Prostate gland (tissue), 2 donors: ENCODE data around the gene CYP19A1. TPM values are rescaled to one million over a fixed set of nuclear protein-coding genes. Genes with fewer than 3 reads are reported as not detected.
A peak's percentile ranks its signal among the peaks of the same experiment; 100 is the strongest.

Source experiments
- DNase-seq: peaks from one replicate; pipeline ENCODE4 v3.0.0-alpha.2; 2019; ENCODE audit warnings: low spot score
- H3K27ac ChIP-seq, 2 donors: fragments of 200-600 bp; sonication (generic); 2 replicates each; pipeline ENCODE4 v1.5.1; 2017 to 2019
- H3K27me3 ChIP-seq: fragments of 200-600 bp; sonication (generic); replicated peaks from 2 replicates; pipeline ENCODE4 v1.5.1; 2019; ENCODE audit not compliant: insufficient read depth
- H3K36me3 ChIP-seq, 2 donors: fragments of 200-600 bp; sonication (generic); 1 replicate in 1 of 2; 2 replicates in 1 of 2; pipeline versions ENCODE4 v1.5.1 to v1.8.1; 2017 to 2019
- H3K4me1 ChIP-seq: fragments of 200-600 bp; sonication (generic); replicated peaks from 2 replicates; pipeline ENCODE4 v1.5.1; 2019
- H3K4me3 ChIP-seq, 2 donors: fragments of 200-600 bp; sonication (generic); 2 replicates each; pipeline ENCODE4 v1.5.1; 2017 to 2019
- H3K9me3 ChIP-seq: fragments of 200-600 bp; sonication (generic); 2 replicates; pipeline ENCODE4 v1.5.1; 2017
- CTCF ChIP-seq, 4 experiments: fragments of 200-600 bp in 2 of 4; fragments of 450-650 bp in 2 of 4; sonication (generic) in 2 of 4; IDR thresholded peaks; 1 replicate in 3 of 4; 2 replicates in 1 of 4; pipeline ENCODE4 v1.5.1; 2016 to 2019; ENCODE audit warnings: antibody characterized with exemption in 4 of 4, mild to moderate bottlenecking in 2 of 4, moderate library complexity in 2 of 4
- POLR2A ChIP-seq: fragments of 450-650 bp; IDR thresholded peaks from one replicate; pipeline ENCODE4 v1.6.1; 2016; ENCODE audit warnings: antibody characterized with exemption, mild to moderate bottlenecking
- POLR2AphosphoS5 ChIP-seq: sonication (generic); formaldehyde crosslinking; IDR thresholded peaks from one replicate; pipeline ENCODE4 v1.6.1; 2017; ENCODE audit warnings: antibody characterized with exemption
- WGBS: methylation state at CpG from one replicate; pipeline ENCODE4 v1.1.5; 2018; 5-methylcytosine and 5-hydroxymethylcytosine counted together
- intact Hi-C: fragments of 100-400 bp; cut with DNase I; formaldehyde crosslinking; loops from one replicate; pipeline ENCODE4 v1.14.2; 2022
- total RNA-seq, 2 donors: library from RNA; depleted of rRNA; stranded (reverse); fragments of >200 nt; gene quantifications; one replicate each; pipeline ENCODE4 v1.1.0, GENCODE V29; 2016

CYP19A1 gene
- total RNA-seq, 2 donors from 2014 or later = 4.4 TPM; not detected in 1

GRCh38 chr15:51281368-51281967 is 56.9 kb downstream of the CYP19A1 start:
- 69% methylated on average over 4 of the region's 4 CpGs for WGBS
- H3K36me3 ChIP-seq = no peaks in the 10 kb centered on the region
- no peaks in the 10 kb centered on the region for H3K9me3 ChIP-seq
- no peak overlapping the region for H3K27ac ChIP-seq
- H3K27me3 ChIP-seq = no peaks in the 10 kb centered on the region
- DNase-seq = peak; percentile 15
- intact Hi-C loops = no loop called here
- no peaks in the 10 kb centered on the region for H3K4me1 ChIP-seq
- TF ChIP-seq POLR2A (no peak), CTCF (IDR thresholded peaks at IDR 0.05) (peak in 3 of 4 experiments; percentile 33 to 52 (median 50))
- no peak overlapping the region for H3K4me3 ChIP-seq

- WGBS = 73% methylated on average over 3 of the region's 4 CpGs
- no peaks in the 10 kb centered on the region for H3K4me1 ChIP-seq
- H3K36me3 ChIP-seq = no peaks in the 10 kb centered on the region
- intact Hi-C loops = no loop called here
- no peak for TF ChIP-seq POLR2A
- no peak for TF ChIP-seq POLR2AphosphoS5
- TF ChIP-seq CTCF (IDR thresholded peaks at IDR 0.05) = no peak
- no peaks in the 10 kb centered on the region for H3K27me3 ChIP-seq
- no peak for DNase-seq
- no peaks in the 10 kb centered on the region for H3K9me3 ChIP-seq
- no peak overlapping the region for H3K27ac ChIP-seq
- no peak overlapping the region for H3K4me3 ChIP-seq
Observed at GRCh38 chr15:51280838-51281237, 57.6 kb downstream of the CYP19A1 start.

DNA sequence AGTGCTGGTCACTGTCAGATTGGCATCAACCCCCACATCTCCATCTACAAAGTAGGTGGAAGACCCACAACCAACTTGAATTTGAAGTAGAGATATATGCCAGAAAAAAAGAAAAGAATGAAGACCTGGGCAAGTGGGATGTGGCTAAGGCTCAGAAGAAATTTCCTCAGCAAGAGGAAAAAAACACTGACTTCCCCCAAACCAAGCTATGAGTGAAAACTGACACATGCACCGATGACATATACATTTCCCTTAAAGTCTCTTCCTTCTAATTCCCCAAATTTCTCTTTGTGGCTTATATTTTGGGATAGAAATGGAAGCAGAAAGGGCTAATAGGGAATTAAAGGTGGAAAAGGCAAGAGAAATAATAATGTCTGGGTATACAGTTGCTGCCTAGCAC is 59.0 kb downstream of the CYP19A1 start:
- H3K36me3 ChIP-seq = no peaks in the 10 kb centered on the region
- no peaks in the 10 kb centered on the region for H3K4me1 ChIP-seq
- intact Hi-C loops = no loop called here
- H3K27me3 ChIP-seq = no peaks in the 10 kb centered on the region
- no peak overlapping the region for H3K4me3 ChIP-seq
- H3K9me3 ChIP-seq = no peaks in the 10 kb centered on the region
- TF ChIP-seq POLR2AphosphoS5 (no peak), POLR2A (no peak), CTCF (IDR thresholded peaks at IDR 0.05) (no peak)
- DNase-seq = no peak
- no peak overlapping the region for H3K27ac ChIP-seq
- WGBS = 97% methylated on average over 1 of the region's 1 CpG

DNA sequence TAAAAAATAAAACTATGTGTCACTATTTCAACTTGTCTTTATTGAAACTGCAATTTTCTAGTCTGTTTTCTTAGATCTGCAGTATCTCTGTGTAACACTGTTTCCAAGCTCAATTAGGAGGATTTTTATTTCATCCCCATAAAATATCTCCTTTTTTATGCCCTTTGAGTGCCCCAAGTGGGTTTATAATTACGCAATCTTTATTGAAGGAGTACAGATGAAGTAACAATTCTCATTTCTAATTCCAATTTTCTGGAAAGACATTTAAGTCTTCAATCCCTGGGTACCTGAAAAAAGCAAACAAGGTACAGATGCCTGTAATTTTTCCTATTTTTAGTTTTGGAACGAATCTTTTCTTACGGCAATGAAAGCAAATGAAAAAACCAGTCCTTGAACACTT is 61.3 kb downstream of the CYP19A1 start:
- H3K4me3 ChIP-seq = no peak overlapping the region
- intact Hi-C loops = no loop called here
- H3K4me1 ChIP-seq = no peaks in the 10 kb centered on the region
- H3K9me3 ChIP-seq = no peaks in the 10 kb centered on the region
- H3K27ac ChIP-seq = no peak overlapping the region
- no peak for TF ChIP-seq POLR2AphosphoS5
- no peak for TF ChIP-seq POLR2A
- TF ChIP-seq CTCF (IDR thresholded peaks at IDR 0.05) = no peak
- H3K36me3 ChIP-seq = no peaks in the 10 kb centered on the region
- DNase-seq = no peak
- 37% methylated on average over 3 of the region's 3 CpGs for WGBS
- no peaks in the 10 kb centered on the region for H3K27me3 ChIP-seq

GRCh38 chr15:51274956-51275355 is 63.4 kb downstream of the CYP19A1 start:
- WGBS = 87% methylated on average over 3 of the region's 4 CpGs
- intact Hi-C loops = no loop called here
- H3K9me3 ChIP-seq = no peaks in the 10 kb centered on the region
- H3K4me1 ChIP-seq = no peaks in the 10 kb centered on the region
- TF ChIP-seq CTCF (IDR thresholded peaks at IDR 0.05) (no peak), POLR2AphosphoS5 (no peak), POLR2A (no peak)
- H3K36me3 ChIP-seq = no peaks in the 10 kb centered on the region
- H3K27ac ChIP-seq = no peak overlapping the region
- H3K27me3 ChIP-seq = no peaks in the 10 kb centered on the region
- DNase-seq = no peak
- no peak overlapping the region for H3K4me3 ChIP-seq
